Measurements from ENCODE around the gene ALG8.

GRCh38 chr11:78150754-78151153 is 11.3 kb upstream of the ALG8 start:
- TF ChIP-seq ZNF274 (IDR thresholded peaks at IDR 0.05; ENCODE audit: low read depth, low read length) (no peak), SUZ12 (IDR thresholded peaks at IDR 0.05; ENCODE audit: extremely low read depth, insufficient read depth, insufficient read length) (no peak)
